ENCODE measurements around the gene DEGS1. TPM values are rescaled to one million over a fixed set of nuclear protein-coding genes. Genes with fewer than 3 reads are reported as not detected.

DEGS1 gene
- total RNA-seq, 4 donors from 2014 or later: 19.1 to 32.9 (median 22.6) TPM

- no peak overlapping the region for H3K4me3 ChIP-seq
- H3K36me3 ChIP-seq: peaks cover 0 to 20% (median 7%) of the 10 kb centered on the region in 4 donors
- H3K27me3 ChIP-seq: no peaks in the 10 kb centered on the region
- H3K9me3 ChIP-seq: no peaks in the 10 kb centered on the region
- intact Hi-C loops (cut with DNase I; ENCODE audit: low total_unique reads) (no loop called here), in situ Hi-C loops (cut with MboI; ENCODE audit: low pct_ligation_motif_present in 1 of 4, low pct_unique_long_range_greater_than_20kb in 1 of 4, low sequenced_read_pairs in 3 of 4) (no loop called here)
- WGBS, 2 donors (ENCODE audit: low coverage in 1 of 2): 85 to 94% methylated on average over 5 to 11 of the region's 11 CpGs
- H3K27ac ChIP-seq: no peak overlapping the region
- TF ChIP-seq CTCF (IDR thresholded peaks at IDR 0.05): no peak
- TF ChIP-seq POLR2AphosphoS5 (IDR thresholded peaks at IDR 0.05): no peak
- TF ChIP-seq POLR2A (IDR thresholded peaks at IDR 0.05): no peak
- no peak for TF ChIP-seq EP300 (IDR thresholded peaks at IDR 0.05; ENCODE audit: low read depth)
- H3K4me1 ChIP-seq: no peaks in the 10 kb centered on the region
- no peak for DNase-seq
Observed at GRCh38 chr1:224237119-224237881, 54.3 kb downstream of the DEGS1 start.

GRCh38 chr1:224238212-224238611 lies 55.2 kb downstream of the DEGS1 start:
- WGBS, 2 donors (ENCODE audit: low coverage in 1 of 2): 92% methylated on average over 9 of the region's 9 CpGs; no CpG with 5 or more reads in 1 of the 2 donors
- TF ChIP-seq CTCF (IDR thresholded peaks at IDR 0.05): no peak
- no peak for TF ChIP-seq POLR2AphosphoS5 (IDR thresholded peaks at IDR 0.05)
- no peak for TF ChIP-seq EP300 (IDR thresholded peaks at IDR 0.05; ENCODE audit: low read depth)
- TF ChIP-seq POLR2A (IDR thresholded peaks at IDR 0.05): no peak
- Histone ChIP-seq H3K4me1 (no peaks in the 10 kb centered on the region), H3K4me3 (no peak overlapping the region), H3K9me3 (no peaks in the 10 kb centered on the region), H3K27me3 (no peaks in the 10 kb centered on the region), H3K27ac (no peak overlapping the region), H3K36me3 (peaks cover 0 to 13% (median 3%) of the 10 kb centered on the region in 4 donors)
- no peak for DNase-seq
- in situ Hi-C loops (cut with MboI; ENCODE audit: low pct_ligation_motif_present in 1 of 4, low pct_unique_long_range_greater_than_20kb in 1 of 4, low sequenced_read_pairs in 3 of 4) (no loop called here), intact Hi-C loops (cut with DNase I; ENCODE audit: low total_unique reads) (no loop called here)

- Histone ChIP-seq H3K4me1 (no peaks in the 10 kb centered on the region), H3K27ac (no peak overlapping the region), H3K9me3 (no peaks in the 10 kb centered on the region), H3K36me3 (peaks cover 0 to 10% (median 3%) of the 10 kb centered on the region in 4 donors), H3K27me3 (no peaks in the 10 kb centered on the region), H3K4me3 (no peak overlapping the region)
- TF ChIP-seq EP300 (IDR thresholded peaks at IDR 0.05; ENCODE audit: low read depth): no peak
- no peak for TF ChIP-seq CTCF (IDR thresholded peaks at IDR 0.05)
- TF ChIP-seq POLR2A (IDR thresholded peaks at IDR 0.05): no peak
- no peak for TF ChIP-seq POLR2AphosphoS5 (IDR thresholded peaks at IDR 0.05)
- 83% methylated on average over 3 of the region's 3 CpGs; no CpG with 5 or more reads in 1 of the 2 donors for WGBS, 2 donors (ENCODE audit: low coverage in 1 of 2)
- no peak for DNase-seq
- intact Hi-C loops (cut with DNase I; ENCODE audit: low total_unique reads): no loop called here
- in situ Hi-C loops (cut with MboI; ENCODE audit: low pct_ligation_motif_present in 1 of 4, low pct_unique_long_range_greater_than_20kb in 1 of 4, low sequenced_read_pairs in 3 of 4): no loop called here
Observed at GRCh38 chr1:224238756-224239155, 55.7 kb downstream of the DEGS1 start.

Small RNAs within 50 kb of the gene (small RNA-seq; reads per million reads assigned to genes)
- gene AC092809.3: 0 to 1.1 (median 0) reads per million in 4 donors
- gene RF00139: 0 to 0.24 (median 0.07) reads per million in 4 donors

Other genes with a start within 250 kb of the DEGS1 start
- 10 to 100 TPM in 3 of 4 donors, 1 to 10 TPM in 1; 7.0 to 31.0 (median 26.4) TPM for gene FBXO28, start 69.1 kb upstream of the DEGS1 start, total RNA-seq
- gene NVL, start 146.9 kb downstream of the DEGS1 start, total RNA-seq: 10 to 100 TPM; 35.9 to 52.3 (median 40.5) TPM
- 10 to 100 TPM; 33.0 to 48.7 (median 42.0) TPM for gene CNIH4, start 173.6 kb downstream of the DEGS1 start, total RNA-seq